ENCODE measurements around the gene SAV1. TPM values are rescaled to one million over a fixed set of nuclear protein-coding genes. Genes with fewer than 3 reads are reported as not detected.
"Not testable (repeated sequence)": the region's sequence is repeated elsewhere in the genome, so short reads cannot be mapped to it uniquely, and the experiment has no call there.

SAV1 gene
- total RNA-seq, 2 donors from 2014 or later, result 7.8 to 13.4 TPM

DNA sequence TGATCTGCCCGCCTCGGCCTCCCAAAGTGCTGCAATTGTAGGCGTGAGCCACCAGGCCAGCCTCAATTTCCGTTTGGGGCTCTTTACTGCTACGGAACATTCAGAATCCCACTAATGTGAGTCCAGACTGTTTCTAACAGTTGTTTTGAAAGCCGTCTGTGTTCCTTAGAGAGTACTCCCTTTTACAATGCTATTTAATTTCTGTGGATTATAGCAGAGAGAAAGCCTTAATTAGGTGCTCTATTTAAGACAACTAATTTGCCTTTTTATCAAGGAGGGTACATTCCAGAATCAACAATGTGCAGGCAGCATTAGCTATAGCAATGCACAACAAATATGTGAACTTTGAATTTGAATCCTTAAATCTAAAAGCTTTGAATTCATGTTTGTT lies 2.8 kb upstream of the SAV1 start:
- peaks cover 9% of the 10 kb centered on the region for H3K36me3 Mint-ChIP-seq (ENCODE audit: low read depth)
- H3K27ac Mint-ChIP-seq, result no peak overlapping the region
- no peaks in the 10 kb centered on the region for H3K27me3 Mint-ChIP-seq
- H3K4me1 Mint-ChIP-seq, result no peaks in the 10 kb centered on the region
- ATAC-seq (replicated peaks), result no peak
- no peaks in the 10 kb centered on the region for H3K9me3 Mint-ChIP-seq
- no peak overlapping the region for H3K4me3 Mint-ChIP-seq

GRCh38 chr14:50670196-50670865 lies 2.2 kb upstream of the SAV1 start:
- H3K9me3 Mint-ChIP-seq, result no peaks in the 10 kb centered on the region
- no peak overlapping the region for H3K27ac Mint-ChIP-seq
- no peaks in the 10 kb centered on the region for H3K27me3 Mint-ChIP-seq
- ATAC-seq (replicated peaks), result no peak
- H3K4me3 Mint-ChIP-seq, result no peak overlapping the region
- H3K36me3 Mint-ChIP-seq (ENCODE audit: low read depth), result peaks cover 11% of the 10 kb centered on the region
- H3K4me1 Mint-ChIP-seq, result no peaks in the 10 kb centered on the region

GRCh38 chr14:50669441-50669986 lies 1.4 kb upstream of the SAV1 start:
- ATAC-seq (replicated peaks), result no peak
- H3K4me1 Mint-ChIP-seq, result no peaks in the 10 kb centered on the region
- no peaks in the 10 kb centered on the region for H3K9me3 Mint-ChIP-seq
- H3K27me3 Mint-ChIP-seq, result no peaks in the 10 kb centered on the region
- no peak overlapping the region for H3K27ac Mint-ChIP-seq
- peaks cover 19% of the 10 kb centered on the region for H3K36me3 Mint-ChIP-seq (ENCODE audit: low read depth)
- no peak overlapping the region for H3K4me3 Mint-ChIP-seq

DNA sequence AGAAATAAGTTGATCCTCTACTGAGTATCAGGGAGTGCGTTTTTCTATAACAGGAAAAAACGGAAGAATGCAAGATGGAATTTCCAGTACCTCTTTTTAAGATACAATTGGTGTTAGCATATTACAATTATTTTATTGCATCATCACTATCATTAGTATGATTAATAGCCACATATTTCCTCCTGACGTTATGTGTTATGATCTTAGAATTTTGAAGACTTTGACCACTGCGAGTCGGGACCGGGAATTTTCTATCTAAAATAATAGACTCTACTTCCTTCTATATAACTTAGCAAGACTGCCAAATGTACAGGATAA lies 679 bp upstream of the SAV1 start:
- no peaks in the 10 kb centered on the region for H3K27me3 Mint-ChIP-seq
- H3K27ac Mint-ChIP-seq, result no peak overlapping the region
- ATAC-seq (replicated peaks), result no peak
- H3K9me3 Mint-ChIP-seq, result no peaks in the 10 kb centered on the region
- H3K4me1 Mint-ChIP-seq, result no peaks in the 10 kb centered on the region
- H3K4me3 Mint-ChIP-seq, result no peak overlapping the region
- peaks cover 23% of the 10 kb centered on the region for H3K36me3 Mint-ChIP-seq (ENCODE audit: low read depth)

GRCh38 chr14:50667684-50667995 lies 466 bp downstream of the SAV1 start:
- H3K27ac Mint-ChIP-seq, result peak overlapping the region; percentile 88
- H3K9me3 Mint-ChIP-seq, result no peaks in the 10 kb centered on the region
- H3K4me1 Mint-ChIP-seq, result no peaks in the 10 kb centered on the region
- ATAC-seq (replicated peaks), result peak; percentile 60
- no peak overlapping the region for H3K4me3 Mint-ChIP-seq
- H3K36me3 Mint-ChIP-seq (ENCODE audit: low read depth), result peaks cover 33% of the 10 kb centered on the region
- no peaks in the 10 kb centered on the region for H3K27me3 Mint-ChIP-seq

DNA sequence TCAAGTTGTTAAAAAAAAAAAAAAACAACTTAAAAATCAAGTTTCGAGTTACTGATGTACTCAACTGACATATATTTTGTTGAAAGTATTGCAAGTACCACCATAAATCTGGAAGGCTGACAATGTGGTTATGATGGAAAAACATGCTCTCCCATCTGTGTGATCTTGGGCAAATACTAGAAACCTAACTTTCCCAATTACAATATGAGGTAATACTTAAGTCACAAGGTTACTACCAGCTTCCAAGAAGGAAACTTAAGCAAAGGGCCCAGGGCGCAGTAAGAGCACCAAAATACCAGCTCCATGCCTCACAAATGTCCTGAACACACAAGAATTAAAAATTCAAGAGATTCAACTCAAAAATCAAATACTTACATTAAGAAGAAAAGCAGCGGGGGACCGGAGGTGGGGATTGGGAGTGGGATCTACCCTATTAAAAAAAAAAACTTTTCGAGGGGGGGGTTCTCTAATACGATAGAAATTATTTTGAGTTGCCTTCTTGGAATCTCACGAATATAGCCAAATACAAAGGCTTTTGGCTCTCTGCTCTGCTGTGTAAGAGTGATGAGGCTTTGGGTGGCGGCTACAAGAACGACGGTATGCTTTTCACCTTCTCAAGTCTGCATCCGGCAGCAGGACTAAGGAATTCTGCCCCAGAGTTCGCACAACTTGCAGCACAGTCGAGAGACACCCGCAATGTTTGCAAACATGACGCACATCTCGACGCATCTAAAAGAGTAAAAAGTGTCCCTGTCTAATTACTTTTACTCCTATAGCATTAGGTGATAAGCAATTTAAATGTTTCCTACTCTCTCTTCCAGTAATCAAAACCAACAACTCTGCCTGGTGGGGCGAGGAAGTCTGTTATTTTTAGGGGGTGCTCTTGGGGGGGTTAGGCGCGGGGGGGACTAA lies 1.1 kb downstream of the SAV1 start:
- H3K4me3 Mint-ChIP-seq, result no peak overlapping the region
- H3K36me3 Mint-ChIP-seq (ENCODE audit: low read depth), result peaks cover 37% of the 10 kb centered on the region
- H3K4me1 Mint-ChIP-seq, result no peaks in the 10 kb centered on the region
- peak; percentile 43 for ATAC-seq (replicated peaks)
- H3K27me3 Mint-ChIP-seq, result no peaks in the 10 kb centered on the region
- H3K27ac Mint-ChIP-seq, result peak overlapping the region; percentile 88
- no peaks in the 10 kb centered on the region for H3K9me3 Mint-ChIP-seq

- H3K4me1 Mint-ChIP-seq; H3K9me3 Mint-ChIP-seq; H3K27me3 Mint-ChIP-seq; ATAC-seq (replicated peaks); H3K4me3 Mint-ChIP-seq; H3K27ac Mint-ChIP-seq: not testable (repeated sequence)
- peaks cover 37% of the 10 kb centered on the region for H3K36me3 Mint-ChIP-seq (ENCODE audit: low read depth)
Measured at GRCh38 chr14:50665300-50665699, 2.8 kb downstream of the SAV1 start.

- peaks cover 37% of the 10 kb centered on the region for H3K36me3 Mint-ChIP-seq (ENCODE audit: low read depth)
- not testable (repeated sequence) for H3K27me3 Mint-ChIP-seq; H3K4me1 Mint-ChIP-seq; ATAC-seq (replicated peaks); H3K4me3 Mint-ChIP-seq; H3K9me3 Mint-ChIP-seq; H3K27ac Mint-ChIP-seq
Measured at GRCh38 chr14:50664579-50664978, 3.5 kb downstream of the SAV1 start.

DNA sequence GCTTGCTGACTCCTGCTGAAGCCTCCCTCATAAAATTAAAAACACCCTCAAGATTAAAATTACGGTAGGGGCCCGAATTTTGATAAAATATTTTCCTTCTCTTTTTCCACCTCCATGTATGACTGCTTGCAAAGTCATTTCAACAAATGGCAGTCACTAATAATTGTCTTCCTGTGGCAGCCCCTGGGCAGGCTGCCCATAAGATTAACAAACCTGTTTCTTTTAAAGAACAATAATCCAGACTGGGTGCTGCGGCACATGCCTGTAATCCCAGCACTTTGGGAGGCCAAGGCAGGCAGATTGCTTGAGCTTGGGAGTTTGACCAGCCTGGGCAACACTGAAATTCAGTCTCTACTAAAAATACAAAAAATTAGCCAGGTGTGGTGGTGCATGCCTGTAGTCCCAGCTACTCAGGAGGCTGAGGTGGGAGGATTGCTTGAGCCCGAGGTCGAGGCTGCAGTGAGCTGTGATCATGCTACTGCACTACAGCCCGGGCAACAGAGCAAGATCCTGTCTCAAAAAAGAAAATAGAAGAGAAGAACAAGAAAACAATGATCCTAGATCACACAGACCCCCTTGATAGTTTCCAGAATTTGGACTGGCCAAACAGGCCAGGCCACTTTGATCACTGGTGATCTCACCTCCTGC lies 8.7 kb downstream of the SAV1 start:
- H3K27ac Mint-ChIP-seq, result no peak overlapping the region
- no peak overlapping the region for H3K4me3 Mint-ChIP-seq
- no peaks in the 10 kb centered on the region for H3K9me3 Mint-ChIP-seq
- no peak for ATAC-seq (replicated peaks)
- H3K27me3 Mint-ChIP-seq, result no peaks in the 10 kb centered on the region
- H3K4me1 Mint-ChIP-seq, result peaks cover 8% of the 10 kb centered on the region
- H3K36me3 Mint-ChIP-seq (ENCODE audit: low read depth), result peaks cover 17% of the 10 kb centered on the region

GRCh38 chr14:50658203-50658602 lies 9.9 kb downstream of the SAV1 start:
- peaks cover 8% of the 10 kb centered on the region for H3K4me1 Mint-ChIP-seq
- H3K4me3 Mint-ChIP-seq, result no peak overlapping the region
- ATAC-seq (replicated peaks), result no peak
- H3K9me3 Mint-ChIP-seq, result no peaks in the 10 kb centered on the region
- peaks cover 9% of the 10 kb centered on the region for H3K36me3 Mint-ChIP-seq (ENCODE audit: low read depth)
- no peaks in the 10 kb centered on the region for H3K27me3 Mint-ChIP-seq
- no peak overlapping the region for H3K27ac Mint-ChIP-seq

GRCh38 chr14:50657753-50658152 lies 10.4 kb downstream of the SAV1 start:
- peaks cover 8% of the 10 kb centered on the region for H3K4me1 Mint-ChIP-seq
- H3K4me3 Mint-ChIP-seq, result no peak overlapping the region
- peaks cover 5% of the 10 kb centered on the region for H3K36me3 Mint-ChIP-seq (ENCODE audit: low read depth)
- ATAC-seq (replicated peaks), result no peak
- H3K9me3 Mint-ChIP-seq, result no peaks in the 10 kb centered on the region
- no peak overlapping the region for H3K27ac Mint-ChIP-seq
- no peaks in the 10 kb centered on the region for H3K27me3 Mint-ChIP-seq

DNA sequence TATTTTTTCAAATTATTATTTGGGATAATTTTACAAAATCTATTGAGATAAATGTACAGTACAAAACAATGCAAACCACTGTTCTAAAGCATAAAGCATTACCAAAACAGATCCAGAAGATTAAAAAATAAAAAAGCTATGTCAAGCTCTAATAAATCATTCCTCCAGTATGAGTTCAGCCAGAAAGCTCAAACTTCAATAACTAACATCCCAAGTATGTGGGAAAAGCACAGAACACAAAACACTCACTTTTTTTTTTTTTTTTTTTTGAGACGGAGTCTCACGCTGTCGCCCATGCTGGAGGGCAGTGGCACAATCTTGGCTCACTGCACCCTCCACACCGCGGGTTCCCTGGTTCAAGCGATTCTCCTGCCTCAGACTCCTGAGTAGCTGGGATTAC lies 11.3 kb downstream of the SAV1 start:
- Mint-ChIP-seq H3K36me3 (ENCODE audit: low read depth) (no peaks in the 10 kb centered on the region), H3K9me3 (no peaks in the 10 kb centered on the region), H3K4me3 (no peak overlapping the region), H3K27ac (no peak overlapping the region), H3K27me3 (no peaks in the 10 kb centered on the region), H3K4me1 (peaks cover 8% of the 10 kb centered on the region)
- no peak for ATAC-seq (replicated peaks)

- Mint-ChIP-seq H3K27me3 (no peaks in the 10 kb centered on the region), H3K4me1 (no peaks in the 10 kb centered on the region), H3K27ac (no peak overlapping the region), H3K9me3 (no peaks in the 10 kb centered on the region), H3K36me3 (ENCODE audit: low read depth) (peaks cover 4% of the 10 kb centered on the region), H3K4me3 (no peak overlapping the region)
- no peak for ATAC-seq (replicated peaks)
Measured at GRCh38 chr14:50649691-50650090, 18.4 kb downstream of the SAV1 start.

GRCh38 chr14:50647753-50648152 lies 20.4 kb downstream of the SAV1 start:
- Mint-ChIP-seq H3K4me3 (no peak overlapping the region), H3K9me3 (no peaks in the 10 kb centered on the region), H3K27me3 (no peaks in the 10 kb centered on the region), H3K36me3 (ENCODE audit: low read depth) (peaks cover 19% of the 10 kb centered on the region), H3K27ac (no peak overlapping the region), H3K4me1 (no peaks in the 10 kb centered on the region)
- no peak for ATAC-seq (replicated peaks)

DNA sequence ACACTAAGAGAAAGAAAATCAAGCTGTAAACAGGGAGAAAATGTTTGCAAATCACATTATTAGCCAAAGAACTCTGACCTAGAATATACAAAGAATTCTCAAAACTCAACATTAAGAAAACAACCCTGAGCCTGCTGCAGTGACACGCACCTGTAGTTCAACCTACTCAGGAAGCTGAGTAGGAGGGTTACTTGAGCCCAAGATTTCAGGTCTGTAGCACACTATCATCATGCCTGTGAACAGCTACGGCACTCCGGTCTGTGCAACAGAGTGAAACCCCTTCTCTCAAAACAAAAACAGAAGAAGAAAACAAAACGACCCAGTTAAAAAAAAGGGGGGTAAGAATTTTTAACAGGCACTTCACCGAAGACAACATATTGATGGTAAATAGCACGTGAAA lies 20.8 kb downstream of the SAV1 start:
- no peak overlapping the region for H3K4me3 Mint-ChIP-seq
- H3K9me3 Mint-ChIP-seq, result no peaks in the 10 kb centered on the region

More for the DNA sequence above, 20.8 kb downstream of the SAV1 start:
- no peaks in the 10 kb centered on the region for H3K27me3 Mint-ChIP-seq
- ATAC-seq (replicated peaks), result no peak
- H3K4me1 Mint-ChIP-seq, result no peaks in the 10 kb centered on the region
- peaks cover 22% of the 10 kb centered on the region for H3K36me3 Mint-ChIP-seq (ENCODE audit: low read depth)
- no peak overlapping the region for H3K27ac Mint-ChIP-seq
